Mesothelial cell of epicardium (in vitro differentiated cells): ENCODE measurements around the gene PFDN4. TPM values are rescaled to one million over a fixed set of nuclear protein-coding genes. Genes with fewer than 3 reads are reported as not detected.
"Not testable (repeated sequence)": the region's sequence is repeated elsewhere in the genome, so short reads cannot be mapped to it uniquely, and the experiment has no call there.

Experiments
- DNase-seq, 2 experiments: peaks; one replicate each; pipeline ENCODE4 v3.0.0; 2021; ENCODE audit warnings: low spot score in 2 of 2; ENCODE audit not compliant: unreplicated experiment in 2 of 2
- H3K27ac Mint-ChIP-seq: 2 replicates; pipeline ENCODE4 v1.8.0; 2021; ENCODE audit warnings: mixed read lengths
- H3K27me3 Mint-ChIP-seq: 2 replicates; pipeline ENCODE4 v1.8.0; 2021; ENCODE audit warnings: low read depth, mixed read lengths
- H3K36me3 Mint-ChIP-seq: 2 replicates; pipeline ENCODE4 v1.8.0; 2021; ENCODE audit warnings: mixed read lengths
- H3K4me1 Mint-ChIP-seq: 2 replicates; pipeline ENCODE4 v1.8.0; 2021; ENCODE audit warnings: mixed read lengths
- H3K4me3 Mint-ChIP-seq: 2 replicates; pipeline ENCODE4 v1.8.0; 2021; ENCODE audit warnings: mild to moderate bottlenecking, moderate library complexity, mixed read lengths
- H3K9me3 Mint-ChIP-seq: 2 replicates; pipeline ENCODE4 v1.8.0; 2021; ENCODE audit warnings: mixed read lengths
- total RNA-seq: library from RNA; stranded (reverse); gene quantifications from 3 replicates; pipeline ENCODE4 v1.2.1, GENCODE V29; 2021
- TF ChIP-seq, protein P1 (sequence below): fragments of 200-600 bp; sonication (generic); IDR thresholded peaks from one replicate; pipeline ENCODE4 v1.5.0; 2021; ENCODE audit warnings: antibody characterized with exemption; ENCODE audit not compliant: unreplicated experiment

The PFDN4 gene
- total RNA-seq, 1 donor from 2014 or later, result 26.0 TPM

DNA sequence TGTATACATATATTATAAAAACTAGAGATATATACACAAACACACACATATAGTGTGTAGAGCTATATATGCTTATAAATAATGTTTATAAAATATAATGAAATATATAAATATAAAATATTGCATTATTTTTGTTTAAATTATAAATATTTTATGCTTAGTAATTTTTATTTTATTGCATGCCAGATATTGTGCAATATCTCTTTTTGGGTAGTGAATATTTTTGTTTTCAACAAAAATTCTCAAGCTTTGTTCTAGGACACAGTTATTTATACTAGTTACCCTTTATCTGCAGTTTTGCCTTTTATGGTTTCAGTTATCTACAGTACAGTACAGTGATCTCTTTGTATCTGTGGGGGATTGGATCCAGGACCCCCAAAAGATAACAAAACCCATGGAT is 52.2 kb downstream of the PFDN4 start:
- no peak overlapping the region for H3K4me3 Mint-ChIP-seq
- no peaks in the 10 kb centered on the region for H3K27me3 Mint-ChIP-seq
- H3K36me3 Mint-ChIP-seq, result no peaks in the 10 kb centered on the region
- DNase-seq, result no peak
- TF ChIP-seq, protein P1, sequence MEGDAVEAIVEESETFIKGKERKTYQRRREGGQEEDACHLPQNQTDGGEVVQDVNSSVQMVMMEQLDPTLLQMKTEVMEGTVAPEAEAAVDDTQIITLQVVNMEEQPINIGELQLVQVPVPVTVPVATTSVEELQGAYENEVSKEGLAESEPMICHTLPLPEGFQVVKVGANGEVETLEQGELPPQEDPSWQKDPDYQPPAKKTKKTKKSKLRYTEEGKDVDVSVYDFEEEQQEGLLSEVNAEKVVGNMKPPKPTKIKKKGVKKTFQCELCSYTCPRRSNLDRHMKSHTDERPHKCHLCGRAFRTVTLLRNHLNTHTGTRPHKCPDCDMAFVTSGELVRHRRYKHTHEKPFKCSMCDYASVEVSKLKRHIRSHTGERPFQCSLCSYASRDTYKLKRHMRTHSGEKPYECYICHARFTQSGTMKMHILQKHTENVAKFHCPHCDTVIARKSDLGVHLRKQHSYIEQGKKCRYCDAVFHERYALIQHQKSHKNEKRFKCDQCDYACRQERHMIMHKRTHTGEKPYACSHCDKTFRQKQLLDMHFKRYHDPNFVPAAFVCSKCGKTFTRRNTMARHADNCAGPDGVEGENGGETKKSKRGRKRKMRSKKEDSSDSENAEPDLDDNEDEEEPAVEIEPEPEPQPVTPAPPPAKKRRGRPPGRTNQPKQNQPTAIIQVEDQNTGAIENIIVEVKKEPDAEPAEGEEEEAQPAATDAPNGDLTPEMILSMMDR, result no peak
- no peaks in the 10 kb centered on the region for H3K4me1 Mint-ChIP-seq
- H3K9me3 Mint-ChIP-seq, result no peaks in the 10 kb centered on the region
- H3K27ac Mint-ChIP-seq, result no peak overlapping the region

GRCh38 chr20:54262671-54263070 is 54.8 kb downstream of the PFDN4 start:
- no peak for DNase-seq
- H3K4me3 Mint-ChIP-seq, result no peak overlapping the region
- H3K27me3 Mint-ChIP-seq, result no peaks in the 10 kb centered on the region
- no peak overlapping the region for H3K27ac Mint-ChIP-seq
- TF ChIP-seq, protein P1, result no peak
- no peaks in the 10 kb centered on the region for H3K36me3 Mint-ChIP-seq
- no peaks in the 10 kb centered on the region for H3K9me3 Mint-ChIP-seq
- peaks cover 5% of the 10 kb centered on the region for H3K4me1 Mint-ChIP-seq

GRCh38 chr20:54263116-54263690 is 55.3 kb downstream of the PFDN4 start:
- Mint-ChIP-seq H3K4me1 (peaks cover 10% of the 10 kb centered on the region), H3K36me3 (no peaks in the 10 kb centered on the region), H3K27me3 (no peaks in the 10 kb centered on the region), H3K4me3 (no peak overlapping the region), H3K27ac (no peak overlapping the region), H3K9me3 (no peaks in the 10 kb centered on the region)
- DNase-seq, result no peak
- TF ChIP-seq, protein P1, result no peak

DNA sequence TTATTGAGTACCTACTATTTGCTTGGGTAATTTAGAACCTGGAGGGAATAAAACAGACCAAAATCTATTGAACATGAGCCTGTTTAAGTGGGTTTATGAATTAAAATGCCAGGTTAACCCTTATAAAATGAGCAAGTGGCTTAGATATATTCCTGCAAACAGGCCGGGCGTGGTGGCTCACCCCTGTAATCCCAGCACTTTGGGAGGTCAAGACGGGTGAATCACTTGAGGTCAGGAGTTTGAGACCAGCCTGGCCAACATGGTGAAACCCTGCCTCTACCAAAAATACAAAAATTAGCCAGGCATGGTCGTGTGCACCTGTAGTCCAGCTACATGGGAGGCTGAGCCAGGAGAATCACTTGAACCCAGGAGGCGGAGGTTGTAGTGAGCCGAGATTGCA is 57.9 kb downstream of the PFDN4 start:
- not testable (repeated sequence) for H3K9me3 Mint-ChIP-seq, H3K4me3 Mint-ChIP-seq, DNase-seq, H3K36me3 Mint-ChIP-seq, H3K27me3 Mint-ChIP-seq, H3K27ac Mint-ChIP-seq
- H3K4me1 Mint-ChIP-seq, result peaks cover 12% of the 10 kb centered on the region

DNA sequence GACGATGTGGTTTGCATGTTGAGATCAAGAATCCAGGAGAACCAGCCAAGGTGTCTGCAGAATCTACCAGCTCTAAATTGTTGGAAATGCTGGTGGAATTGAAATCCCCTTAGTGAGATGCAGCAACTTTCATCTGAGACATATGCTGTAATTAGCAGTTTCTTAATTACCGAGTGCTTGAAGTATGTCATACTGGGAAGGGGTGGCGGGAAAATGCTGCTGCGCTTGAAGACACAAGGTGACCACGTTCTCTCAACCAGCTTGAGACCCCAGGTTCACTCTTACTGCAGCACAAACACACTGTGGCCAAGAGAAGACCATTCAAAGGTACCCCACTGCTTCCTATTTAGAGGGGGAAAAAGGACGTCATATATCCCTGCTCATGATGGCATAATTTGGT is 59.0 kb downstream of the PFDN4 start:
- Mint-ChIP-seq H3K27me3 (no peaks in the 10 kb centered on the region), H3K36me3 (no peaks in the 10 kb centered on the region), H3K4me1 (peaks cover 12% of the 10 kb centered on the region), H3K9me3 (no peaks in the 10 kb centered on the region), H3K4me3 (no peak overlapping the region), H3K27ac (no peak overlapping the region)
- TF ChIP-seq, protein P1, result no peak
- no peak for DNase-seq

DNA sequence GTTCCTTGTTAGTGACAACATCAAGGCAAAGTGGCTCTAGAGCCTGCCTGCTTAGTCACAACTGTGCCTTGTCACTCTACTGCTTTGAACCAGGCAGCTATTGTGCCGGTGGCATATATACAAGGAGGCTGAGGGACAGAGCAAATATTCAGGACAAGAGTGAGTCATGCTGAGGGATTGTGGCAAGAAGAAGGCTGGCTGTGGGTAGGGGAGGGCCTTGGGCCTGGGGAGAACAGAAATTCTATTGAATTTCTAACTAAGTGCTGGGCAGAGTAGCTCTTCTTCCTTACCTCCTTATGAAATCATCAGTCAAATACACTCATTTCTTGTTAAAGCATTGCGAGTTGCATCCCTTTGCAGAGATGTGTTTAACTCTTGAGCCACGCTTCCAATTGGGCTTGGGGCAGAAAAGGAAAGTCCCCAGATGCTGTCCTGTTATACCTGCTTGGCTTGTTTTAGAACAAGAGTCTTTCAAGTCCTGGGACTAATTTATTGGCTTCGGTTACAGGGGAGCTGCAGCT is 59.7 kb downstream of the PFDN4 start:
- Mint-ChIP-seq H3K36me3 (no peaks in the 10 kb centered on the region), H3K27ac (peak overlapping the region; percentile 30), H3K4me3 (no peak overlapping the region), H3K4me1 (peaks cover 12% of the 10 kb centered on the region), H3K27me3 (no peaks in the 10 kb centered on the region), H3K9me3 (no peaks in the 10 kb centered on the region)
- TF ChIP-seq, protein P1, result no peak
- no peak for DNase-seq
